ENCODE measurements around the gene C4BPB. TPM values are rescaled to one million over a fixed set of nuclear protein-coding genes. Genes with fewer than 3 reads are reported as not detected.
A peak's percentile ranks its signal among the peaks of the same experiment; 100 is the strongest.

The C4BPB gene
- total RNA-seq, 3 donors from 2014 or later: 4.4 to 20.0 (median 7.2) TPM

- no peak for ATAC-seq
These were observed 13.1 kb downstream of the C4BPB start for GRCh38 chr1:207101720-207102119.

GRCh38 chr1:207102146-207102545 is 13.5 kb downstream of the C4BPB start:
- DNase-seq (no peak), ATAC-seq (no peak)
- Histone ChIP-seq H3K9me3 (no peaks in the 10 kb centered on the region), H3K4me3 (no peak overlapping the region), H3K36me3 (ENCODE audit: low read depth) (no peaks in the 10 kb centered on the region), H3K4me1 (ENCODE audit: low read depth) (no peaks in the 10 kb centered on the region)
- TF ChIP-seq CTCF (IDR thresholded peaks at IDR 0.05): no peak
- intact Hi-C loops (cut with DNase I, micrococcal nuclease): no loop called here

More at GRCh38 chr1:207101720-207102119, 13.1 kb downstream of the C4BPB start:
- intact Hi-C loops (cut with DNase I, micrococcal nuclease): no loop called here
- no peaks in the 10 kb centered on the region for H3K4me1 ChIP-seq (ENCODE audit: low read depth)
- TF ChIP-seq CTCF (IDR thresholded peaks at IDR 0.05): no peak
- H3K36me3 ChIP-seq (ENCODE audit: low read depth): no peaks in the 10 kb centered on the region
- H3K4me3 ChIP-seq: no peak overlapping the region
- H3K9me3 ChIP-seq: no peaks in the 10 kb centered on the region
- DNase-seq: no peak

- DNase-seq (no peak), ATAC-seq (peak; percentile 64)
- Histone ChIP-seq H3K9me3 (no peaks in the 10 kb centered on the region), H3K4me3 (no peak overlapping the region), H3K4me1 (ENCODE audit: low read depth) (no peaks in the 10 kb centered on the region), H3K36me3 (ENCODE audit: low read depth) (no peaks in the 10 kb centered on the region)
- intact Hi-C loops (cut with DNase I, micrococcal nuclease): no loop called here
- TF ChIP-seq CTCF (IDR thresholded peaks at IDR 0.05): no peak
These were observed 14.0 kb downstream of the C4BPB start for GRCh38 chr1:207102659-207103058.

- TF ChIP-seq CTCF (IDR thresholded peaks at IDR 0.05): no peak
- no peak for DNase-seq
- H3K9me3 ChIP-seq: no peaks in the 10 kb centered on the region
- no peaks in the 10 kb centered on the region for H3K36me3 ChIP-seq (ENCODE audit: low read depth)
- ATAC-seq: peak; percentile 89
- H3K4me3 ChIP-seq: no peak within 1 kb of the TSS
- H3K4me1 ChIP-seq (ENCODE audit: low read depth): no peaks in the 10 kb centered on the region
- intact Hi-C loops (cut with DNase I, micrococcal nuclease): no loop called here
These were observed 15.3 kb downstream of the C4BPB start, which contains the start of gene C4BPA for GRCh38 chr1:207103892-207104373. Gene C4BPA (plus strand): TSS chr1:207104233. CDS start chr1:207113026, 8,793 bp downstream.

- no peaks in the 10 kb centered on the region for H3K9me3 ChIP-seq
- no peak for TF ChIP-seq CTCF (IDR thresholded peaks at IDR 0.05)
- intact Hi-C loops (cut with DNase I, micrococcal nuclease): no loop called here
- H3K36me3 ChIP-seq (ENCODE audit: low read depth): no peaks in the 10 kb centered on the region
- peak; percentile 80 for ATAC-seq
- no peaks in the 10 kb centered on the region for H3K4me1 ChIP-seq (ENCODE audit: low read depth)
- DNase-seq: no peak
- H3K4me3 ChIP-seq: no peak overlapping the region
These were observed 20.3 kb downstream of the C4BPB start for GRCh38 chr1:207109004-207109403.

All from mucosa of descending colon (tissue), 3 donors.